GM23338 (cell line): Measurements from ENCODE around the gene ZNF326. TPM values are rescaled to one million over a fixed set of nuclear protein-coding genes. Genes with fewer than 3 reads are reported as not detected.
A peak's percentile ranks its signal among the peaks of the same experiment; 100 is the strongest.

Source experiments
- ATAC-seq: fragments of 200-7000 bp; cut with Tn5 transposase; 3 replicates; pipeline ENCODE4 v1.9.1; 2020
- DNase-seq: peaks from one replicate; pipeline ENCODE4 v3.0.0-alpha.2; 2015; ENCODE audit warnings: low spot score
- H2AFZ ChIP-seq: fragments of 200-600 bp; sonication (generic); 2 replicates; pipeline ENCODE4 v1.8.0; 2016; ENCODE audit warnings: antibody characterized with exemption, mild to moderate bottlenecking, moderate library complexity
- H3F3A ChIP-seq: fragments of 200-600 bp; sonication (generic); replicated peaks from 2 replicates; pipeline ENCODE4 v1.8.0; 2017; ENCODE audit warnings: antibody characterized with exemption, mixed run types, low read depth
- H3K27ac ChIP-seq: fragments of 200-600 bp; sonication (generic); 2 replicates; pipeline ENCODE4 v1.6.1; 2016; ENCODE audit warnings: low read depth
- H3K27me3 ChIP-seq: fragments of 200-600 bp; sonication (generic); 2 replicates; pipeline ENCODE4 v1.8.0; 2016; ENCODE audit warnings: mild to moderate bottlenecking, mixed run types, moderate library complexity; ENCODE audit not compliant: insufficient read depth
- H3K36me3 ChIP-seq: fragments of 200-600 bp; sonication (generic); 2 replicates; pipeline ENCODE4 v1.8.0; 2016; ENCODE audit warnings: mild to moderate bottlenecking; ENCODE audit not compliant: insufficient read depth
- H3K4me1 ChIP-seq: fragments of 200-600 bp; sonication (generic); 2 replicates; pipeline ENCODE4 v1.8.0; 2016; ENCODE audit warnings: mild to moderate bottlenecking, moderate library complexity; ENCODE audit not compliant: insufficient read depth
- H3K4me2 ChIP-seq: fragments of 200-600 bp; sonication (generic); 2 replicates; pipeline ENCODE4 v1.7.1; 2017; ENCODE audit warnings: mixed run types
- H3K4me3 ChIP-seq: fragments of 200-600 bp; sonication (generic); 2 replicates; pipeline ENCODE4 v1.6.1; 2016; ENCODE audit warnings: mixed run types
- H3K79me2 ChIP-seq: fragments of 200-600 bp; sonication (generic); replicated peaks from 2 replicates; pipeline ENCODE4 v1.8.0; 2017; ENCODE audit warnings: mild to moderate bottlenecking; ENCODE audit not compliant: insufficient read depth
- H3K9me2 ChIP-seq: fragments of 200-600 bp; sonication (generic); 2 replicates; pipeline ENCODE4 v1.8.0; 2017; ENCODE audit not compliant: insufficient read depth
- H4K20me1 ChIP-seq: fragments of 200-600 bp; sonication (generic); replicated peaks from 2 replicates; pipeline ENCODE4 v1.8.0; 2017; ENCODE audit warnings: mild to moderate bottlenecking; ENCODE audit not compliant: insufficient read depth
- H3K27ac Mint-ChIP-seq: 2 replicates; pipeline ENCODE4 v1.8.0; 2020; ENCODE audit warnings: inconsistent platforms, mild to moderate bottlenecking, moderate library complexity, mixed read lengths
- H3K27me3 Mint-ChIP-seq: 3 replicates; pipeline ENCODE4 v1.8.0; 2022; ENCODE audit warnings: low read depth, mild to moderate bottlenecking, moderate library complexity, mixed read lengths, inconsistent platforms; ENCODE audit not compliant: insufficient read depth, poor library complexity
- H3K36me3 Mint-ChIP-seq: 3 replicates; pipeline ENCODE4 v1.8.0; 2021; ENCODE audit warnings: low read depth, mild to moderate bottlenecking, inconsistent platforms, moderate library complexity, mixed read lengths
- H3K4me1 Mint-ChIP-seq: 3 replicates; pipeline ENCODE4 v1.8.0; 2020; ENCODE audit warnings: mild to moderate bottlenecking, inconsistent platforms, mixed read lengths
- H3K4me3 Mint-ChIP-seq: 3 replicates; pipeline ENCODE4 v1.8.0; 2021; ENCODE audit warnings: moderate library complexity, mild to moderate bottlenecking, inconsistent platforms, mixed read lengths
- H3K9me3 Mint-ChIP-seq: 3 replicates; pipeline ENCODE4 v1.8.0; 2020; ENCODE audit warnings: moderate library complexity, mild to moderate bottlenecking, inconsistent platforms, mixed read lengths
- CREB1 ChIP-seq: fragments of 250-450 bp; sonication (Bioruptor Pico); IDR thresholded peaks from 2 replicates; pipeline ENCODE4 v1.5.0; 2020; ENCODE audit warnings: low read depth, mild to moderate bottlenecking, moderate library complexity
- EZH2 ChIP-seq: fragments of 200-600 bp; sonication (generic); IDR thresholded peaks from one replicate; pipeline ENCODE4 v1.8.0; 2017; ENCODE audit warnings: antibody characterized with exemption, mild to moderate bottlenecking, low read depth; ENCODE audit not compliant: unreplicated experiment
- EZH2phosphoT487 ChIP-seq: fragments of 200-600 bp; sonication (generic); IDR thresholded peaks from one replicate; pipeline ENCODE4 v1.8.1; 2018; ENCODE audit warnings: antibody characterized with exemption; ENCODE audit not compliant: unreplicated experiment
- JUNB ChIP-seq: IDR thresholded peaks from one replicate; pipeline ENCODE4 v1.6.1; 2016; ENCODE audit warnings: antibody characterized with exemption; ENCODE audit not compliant: unreplicated experiment
- NANOG ChIP-seq: IDR thresholded peaks from 2 replicates; pipeline ENCODE4 v1.6.1; 2016; ENCODE audit warnings: antibody characterized with exemption, borderline replicate concordance
- POLR2AphosphoS5 ChIP-seq: IDR thresholded peaks from 2 replicates; pipeline ENCODE4 v1.6.1; 2016; ENCODE audit warnings: antibody characterized with exemption, low read depth
- STAT1 ChIP-seq: IDR thresholded peaks from one replicate; pipeline ENCODE4 v1.6.1; 2016; ENCODE audit warnings: antibody characterized with exemption; ENCODE audit not compliant: unreplicated experiment
- ZNF114 ChIP-seq: fragments of 250-450 bp; sonication (Bioruptor Pico); IDR thresholded peaks from 2 replicates; pipeline ENCODE4 v1.5.0; 2020; ENCODE audit warnings: mild to moderate bottlenecking, moderate library complexity
- ZNF331 ChIP-seq: fragments of 250-450 bp; sonication (Bioruptor Pico); IDR thresholded peaks from 2 replicates; pipeline ENCODE4 v1.5.0; 2020; ENCODE audit warnings: low read depth, mild to moderate bottlenecking, moderate library complexity
- polyA plus RNA-seq: library from polyadenylated mRNA; unstranded; fragments of >200 nt; fragmentation: Nextera tagmentation; extraction: Ambion mirVana; gene quantifications from 2 replicates; pipeline ENCODE4 v1.2.1, GENCODE V29; 2016
- total RNA-seq: library from RNA; depleted of rRNA; stranded (reverse); fragments of >200 nt; shearing (Covaris generic); gene quantifications from 2 replicates; pipeline ENCODE4 v1.2.3, GENCODE V29; 2014
- TF ChIP-seq, protein P1 (sequence below), 2 experiments: fragments of 200-600 bp in 1 of 2; sonication (generic) in 1 of 2; conservative IDR thresholded peaks; 2 replicates each; pipeline versions ENCODE4 v1.5.1 to v1.6.1; 2016 to 2017; ENCODE audit warnings: antibody characterized with exemption in 2 of 2, low read depth in 2 of 2, mild to moderate bottlenecking in 2 of 2, moderate library complexity in 1 of 2
- TF ChIP-seq, protein P2 (sequence below): IDR thresholded peaks from 2 replicates; pipeline ENCODE4 v1.6.1; 2016; ENCODE audit warnings: antibody characterized with exemption
- TF ChIP-seq, protein P3 (sequence below): IDR thresholded peaks from one replicate; pipeline ENCODE4 v1.6.1; 2018; ENCODE audit warnings: antibody characterized with exemption; ENCODE audit not compliant: unreplicated experiment
- TF ChIP-seq, protein P4 (sequence below): fragments of 250-450 bp; sonication (Bioruptor Pico); IDR thresholded peaks from 2 replicates; pipeline ENCODE4 v1.5.0; 2020; ENCODE audit warnings: mild to moderate bottlenecking, moderate library complexity

Gene ZNF326
- total and polyA plus RNA-seq, 2 experiments from 2014 or later: 28.6 to 35.1 TPM

DNA sequence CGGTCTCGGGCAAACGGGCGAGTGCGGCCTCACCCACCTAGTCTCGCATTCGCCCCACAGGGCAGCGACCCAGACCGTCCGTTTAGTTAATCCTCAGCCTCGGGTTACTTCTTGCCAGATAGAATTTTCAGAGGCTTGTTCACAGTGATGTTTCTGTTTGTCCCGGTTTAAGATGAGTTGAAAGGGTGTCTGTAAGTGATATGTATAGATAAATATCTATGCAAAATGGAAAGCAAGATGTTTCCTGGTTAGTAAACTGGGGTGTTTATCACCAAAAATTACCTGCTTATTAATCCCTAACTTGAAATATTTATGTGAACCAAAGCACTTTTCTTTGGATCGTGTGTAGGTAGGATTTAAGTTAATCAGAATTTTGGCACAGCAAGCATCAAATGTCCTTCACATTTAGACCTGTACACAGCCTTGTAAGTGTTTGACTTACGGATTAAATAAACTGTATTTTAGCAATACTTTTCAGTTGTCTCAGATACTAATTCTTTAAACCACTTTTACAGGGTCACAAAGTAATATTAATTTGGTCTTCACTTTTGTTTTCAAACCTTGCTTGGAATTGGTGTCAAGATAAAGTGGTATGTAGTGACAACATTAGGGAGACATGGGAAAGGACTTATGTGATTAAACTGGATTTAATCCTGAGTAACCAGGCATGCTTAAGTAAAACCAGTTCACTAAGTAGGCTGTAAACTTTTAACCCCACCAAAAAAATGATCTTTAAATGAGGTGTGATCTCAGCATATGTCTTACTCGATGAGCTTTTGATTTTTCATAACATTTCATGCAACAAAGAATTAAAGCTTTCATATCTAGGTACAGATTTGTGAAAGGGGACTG is 914 bp downstream of the ZNF326 start:
- peak overlapping the region; percentile 97 for H3K4me3 ChIP-seq
- H3K4me1 Mint-ChIP-seq: peaks cover 39% of the 10 kb centered on the region
- DNase-seq: no peak
- H3K4me1 ChIP-seq: peaks cover 29% of the 10 kb centered on the region
- H3K4me2 ChIP-seq: peak overlapping the region; percentile 91
- peak overlapping the region; percentile 96 for H3K4me3 Mint-ChIP-seq
- peak overlapping the region; percentile 83 for H3K27ac ChIP-seq
- no peaks in the 10 kb centered on the region for H3K9me3 Mint-ChIP-seq
- H3K27ac Mint-ChIP-seq: peak overlapping the region; percentile 94
- H3K27me3 Mint-ChIP-seq: no peaks in the 10 kb centered on the region
- no peak overlapping the region for H2AFZ ChIP-seq
- H3K36me3 Mint-ChIP-seq: peaks cover 10% of the 10 kb centered on the region
- TF ChIP-seq ZNF331 (CRISPR knock-in tag) (no peak), STAT1 (no peak), ZNF114 (CRISPR knock-in tag) (no peak), EZH2 (no peak), EZH2phosphoT487 (no peak), JUNB (no peak), CREB1 (CRISPR knock-in tag) (no peak), NANOG (no peak), POLR2AphosphoS5 (no peak)
- TF ChIP-seq, protein P1, sequence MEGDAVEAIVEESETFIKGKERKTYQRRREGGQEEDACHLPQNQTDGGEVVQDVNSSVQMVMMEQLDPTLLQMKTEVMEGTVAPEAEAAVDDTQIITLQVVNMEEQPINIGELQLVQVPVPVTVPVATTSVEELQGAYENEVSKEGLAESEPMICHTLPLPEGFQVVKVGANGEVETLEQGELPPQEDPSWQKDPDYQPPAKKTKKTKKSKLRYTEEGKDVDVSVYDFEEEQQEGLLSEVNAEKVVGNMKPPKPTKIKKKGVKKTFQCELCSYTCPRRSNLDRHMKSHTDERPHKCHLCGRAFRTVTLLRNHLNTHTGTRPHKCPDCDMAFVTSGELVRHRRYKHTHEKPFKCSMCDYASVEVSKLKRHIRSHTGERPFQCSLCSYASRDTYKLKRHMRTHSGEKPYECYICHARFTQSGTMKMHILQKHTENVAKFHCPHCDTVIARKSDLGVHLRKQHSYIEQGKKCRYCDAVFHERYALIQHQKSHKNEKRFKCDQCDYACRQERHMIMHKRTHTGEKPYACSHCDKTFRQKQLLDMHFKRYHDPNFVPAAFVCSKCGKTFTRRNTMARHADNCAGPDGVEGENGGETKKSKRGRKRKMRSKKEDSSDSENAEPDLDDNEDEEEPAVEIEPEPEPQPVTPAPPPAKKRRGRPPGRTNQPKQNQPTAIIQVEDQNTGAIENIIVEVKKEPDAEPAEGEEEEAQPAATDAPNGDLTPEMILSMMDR (conservative IDR thresholded peaks at IDR 0.05; ENCODE audit: low read depth in 2 of 2): no peak
- TF ChIP-seq, protein P2, sequence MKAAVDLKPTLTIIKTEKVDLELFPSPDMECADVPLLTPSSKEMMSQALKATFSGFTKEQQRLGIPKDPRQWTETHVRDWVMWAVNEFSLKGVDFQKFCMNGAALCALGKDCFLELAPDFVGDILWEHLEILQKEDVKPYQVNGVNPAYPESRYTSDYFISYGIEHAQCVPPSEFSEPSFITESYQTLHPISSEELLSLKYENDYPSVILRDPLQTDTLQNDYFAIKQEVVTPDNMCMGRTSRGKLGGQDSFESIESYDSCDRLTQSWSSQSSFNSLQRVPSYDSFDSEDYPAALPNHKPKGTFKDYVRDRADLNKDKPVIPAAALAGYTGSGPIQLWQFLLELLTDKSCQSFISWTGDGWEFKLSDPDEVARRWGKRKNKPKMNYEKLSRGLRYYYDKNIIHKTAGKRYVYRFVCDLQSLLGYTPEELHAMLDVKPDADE: no peak
- TF ChIP-seq, protein P3, sequence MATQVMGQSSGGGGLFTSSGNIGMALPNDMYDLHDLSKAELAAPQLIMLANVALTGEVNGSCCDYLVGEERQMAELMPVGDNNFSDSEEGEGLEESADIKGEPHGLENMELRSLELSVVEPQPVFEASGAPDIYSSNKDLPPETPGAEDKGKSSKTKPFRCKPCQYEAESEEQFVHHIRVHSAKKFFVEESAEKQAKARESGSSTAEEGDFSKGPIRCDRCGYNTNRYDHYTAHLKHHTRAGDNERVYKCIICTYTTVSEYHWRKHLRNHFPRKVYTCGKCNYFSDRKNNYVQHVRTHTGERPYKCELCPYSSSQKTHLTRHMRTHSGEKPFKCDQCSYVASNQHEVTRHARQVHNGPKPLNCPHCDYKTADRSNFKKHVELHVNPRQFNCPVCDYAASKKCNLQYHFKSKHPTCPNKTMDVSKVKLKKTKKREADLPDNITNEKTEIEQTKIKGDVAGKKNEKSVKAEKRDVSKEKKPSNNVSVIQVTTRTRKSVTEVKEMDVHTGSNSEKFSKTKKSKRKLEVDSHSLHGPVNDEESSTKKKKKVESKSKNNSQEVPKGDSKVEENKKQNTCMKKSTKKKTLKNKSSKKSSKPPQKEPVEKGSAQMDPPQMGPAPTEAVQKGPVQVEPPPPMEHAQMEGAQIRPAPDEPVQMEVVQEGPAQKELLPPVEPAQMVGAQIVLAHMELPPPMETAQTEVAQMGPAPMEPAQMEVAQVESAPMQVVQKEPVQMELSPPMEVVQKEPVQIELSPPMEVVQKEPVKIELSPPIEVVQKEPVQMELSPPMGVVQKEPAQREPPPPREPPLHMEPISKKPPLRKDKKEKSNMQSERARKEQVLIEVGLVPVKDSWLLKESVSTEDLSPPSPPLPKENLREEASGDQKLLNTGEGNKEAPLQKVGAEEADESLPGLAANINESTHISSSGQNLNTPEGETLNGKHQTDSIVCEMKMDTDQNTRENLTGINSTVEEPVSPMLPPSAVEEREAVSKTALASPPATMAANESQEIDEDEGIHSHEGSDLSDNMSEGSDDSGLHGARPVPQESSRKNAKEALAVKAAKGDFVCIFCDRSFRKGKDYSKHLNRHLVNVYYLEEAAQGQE: no peak
- TF ChIP-seq, protein P4, sequence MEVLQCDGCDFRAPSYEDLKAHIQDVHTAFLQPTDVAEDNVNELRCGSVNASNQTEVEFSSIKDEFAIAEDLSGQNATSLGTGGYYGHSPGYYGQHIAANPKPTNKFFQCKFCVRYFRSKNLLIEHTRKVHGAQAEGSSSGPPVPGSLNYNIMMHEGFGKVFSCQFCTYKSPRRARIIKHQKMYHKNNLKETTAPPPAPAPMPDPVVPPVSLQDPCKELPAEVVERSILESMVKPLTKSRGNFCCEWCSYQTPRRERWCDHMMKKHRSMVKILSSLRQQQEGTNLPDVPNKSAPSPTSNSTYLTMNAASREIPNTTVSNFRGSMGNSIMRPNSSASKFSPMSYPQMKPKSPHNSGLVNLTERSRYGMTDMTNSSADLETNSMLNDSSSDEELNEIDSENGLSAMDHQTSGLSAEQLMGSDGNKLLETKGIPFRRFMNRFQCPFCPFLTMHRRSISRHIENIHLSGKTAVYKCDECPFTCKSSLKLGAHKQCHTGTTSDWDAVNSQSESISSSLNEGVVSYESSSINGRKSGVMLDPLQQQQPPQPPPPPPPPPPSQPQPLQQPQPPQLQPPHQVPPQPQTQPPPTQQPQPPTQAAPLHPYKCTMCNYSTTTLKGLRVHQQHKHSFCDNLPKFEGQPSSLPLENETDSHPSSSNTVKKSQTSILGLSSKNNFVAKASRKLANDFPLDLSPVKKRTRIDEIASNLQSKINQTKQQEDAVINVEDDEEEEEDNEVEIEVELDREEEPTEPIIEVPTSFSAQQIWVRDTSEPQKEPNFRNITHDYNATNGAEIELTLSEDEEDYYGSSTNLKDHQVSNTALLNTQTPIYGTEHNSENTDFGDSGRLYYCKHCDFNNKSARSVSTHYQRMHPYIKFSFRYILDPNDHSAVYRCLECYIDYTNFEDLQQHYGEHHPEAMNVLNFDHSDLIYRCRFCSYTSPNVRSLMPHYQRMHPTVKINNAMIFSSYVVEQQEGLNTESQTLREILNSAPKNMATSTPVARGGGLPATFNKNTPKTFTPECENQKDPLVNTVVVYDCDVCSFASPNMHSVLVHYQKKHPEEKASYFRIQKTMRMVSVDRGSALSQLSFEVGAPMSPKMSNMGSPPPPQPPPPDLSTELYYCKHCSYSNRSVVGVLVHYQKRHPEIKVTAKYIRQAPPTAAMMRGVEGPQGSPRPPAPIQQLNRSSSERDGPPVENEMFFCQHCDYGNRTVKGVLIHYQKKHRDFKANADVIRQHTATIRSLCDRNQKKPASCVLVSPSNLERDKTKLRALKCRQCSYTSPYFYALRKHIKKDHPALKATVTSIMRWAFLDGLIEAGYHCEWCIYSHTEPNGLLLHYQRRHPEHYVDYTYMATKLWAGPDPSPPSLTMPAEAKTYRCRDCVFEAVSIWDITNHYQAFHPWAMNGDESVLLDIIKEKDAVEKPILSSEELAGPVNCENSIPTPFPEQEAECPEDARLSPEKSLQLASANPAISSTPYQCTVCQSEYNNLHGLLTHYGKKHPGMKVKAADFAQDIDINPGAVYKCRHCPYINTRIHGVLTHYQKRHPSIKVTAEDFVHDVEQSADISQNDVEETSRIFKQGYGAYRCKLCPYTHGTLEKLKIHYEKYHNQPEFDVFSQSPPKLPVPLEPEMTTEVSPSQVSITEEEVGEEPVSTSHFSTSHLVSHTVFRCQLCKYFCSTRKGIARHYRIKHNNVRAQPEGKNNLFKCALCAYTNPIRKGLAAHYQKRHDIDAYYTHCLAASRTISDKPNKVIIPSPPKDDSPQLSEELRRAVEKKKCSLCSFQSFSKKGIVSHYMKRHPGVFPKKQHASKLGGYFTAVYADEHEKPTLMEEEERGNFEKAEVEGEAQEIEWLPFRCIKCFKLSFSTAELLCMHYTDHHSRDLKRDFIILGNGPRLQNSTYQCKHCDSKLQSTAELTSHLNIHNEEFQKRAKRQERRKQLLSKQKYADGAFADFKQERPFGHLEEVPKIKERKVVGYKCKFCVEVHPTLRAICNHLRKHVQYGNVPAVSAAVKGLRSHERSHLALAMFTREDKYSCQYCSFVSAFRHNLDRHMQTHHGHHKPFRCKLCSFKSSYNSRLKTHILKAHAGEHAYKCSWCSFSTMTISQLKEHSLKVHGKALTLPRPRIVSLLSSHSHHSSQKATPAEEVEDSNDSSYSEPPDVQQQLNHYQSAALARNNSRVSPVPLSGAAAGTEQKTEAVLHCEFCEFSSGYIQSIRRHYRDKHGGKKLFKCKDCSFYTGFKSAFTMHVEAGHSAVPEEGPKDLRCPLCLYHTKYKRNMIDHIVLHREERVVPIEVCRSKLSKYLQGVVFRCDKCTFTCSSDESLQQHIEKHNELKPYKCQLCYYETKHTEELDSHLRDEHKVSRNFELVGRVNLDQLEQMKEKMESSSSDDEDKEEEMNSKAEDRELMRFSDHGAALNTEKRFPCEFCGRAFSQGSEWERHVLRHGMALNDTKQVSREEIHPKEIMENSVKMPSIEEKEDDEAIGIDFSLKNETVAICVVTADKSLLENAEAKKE (CRISPR knock-in tag): no peak
- no peaks in the 10 kb centered on the region for H3K9me2 ChIP-seq
- ATAC-seq: peak; percentile 57; the same call in 2 of the 3 replicates
- peaks cover 6% of the 10 kb centered on the region; the same call in 1 of the 2 replicates for H3K36me3 ChIP-seq
- peaks cover 57% of the 10 kb centered on the region for H3K79me2 ChIP-seq
- H3F3A ChIP-seq: no peaks in the 10 kb centered on the region
- H4K20me1 ChIP-seq: peaks cover 33% of the 10 kb centered on the region
- no peaks in the 10 kb centered on the region for H3K27me3 ChIP-seq
